OCI-LY1 (cell line): ENCODE data around the gene UBR4.

ENCODE experiments used
- EZH2 ChIP-seq: fragments of 200-600 bp; sonication (generic), shearing (Covaris generic); IDR thresholded peaks from 2 replicates; pipeline ENCODE4 v1.8.0; 2017; ENCODE audit warnings: borderline replicate concordance, mixed run types, mild to moderate bottlenecking, antibody characterized with exemption, low read length, moderate library complexity, mixed read lengths
- TF ChIP-seq, protein P1 (sequence below): fragments of 200-600 bp; sonication (generic), shearing (Covaris generic); IDR thresholded peaks from 2 replicates; pipeline ENCODE4 v1.5.1; 2017; ENCODE audit warnings: mild to moderate bottlenecking, antibody characterized with exemption, low read length, moderate library complexity, mixed read lengths

DNA sequence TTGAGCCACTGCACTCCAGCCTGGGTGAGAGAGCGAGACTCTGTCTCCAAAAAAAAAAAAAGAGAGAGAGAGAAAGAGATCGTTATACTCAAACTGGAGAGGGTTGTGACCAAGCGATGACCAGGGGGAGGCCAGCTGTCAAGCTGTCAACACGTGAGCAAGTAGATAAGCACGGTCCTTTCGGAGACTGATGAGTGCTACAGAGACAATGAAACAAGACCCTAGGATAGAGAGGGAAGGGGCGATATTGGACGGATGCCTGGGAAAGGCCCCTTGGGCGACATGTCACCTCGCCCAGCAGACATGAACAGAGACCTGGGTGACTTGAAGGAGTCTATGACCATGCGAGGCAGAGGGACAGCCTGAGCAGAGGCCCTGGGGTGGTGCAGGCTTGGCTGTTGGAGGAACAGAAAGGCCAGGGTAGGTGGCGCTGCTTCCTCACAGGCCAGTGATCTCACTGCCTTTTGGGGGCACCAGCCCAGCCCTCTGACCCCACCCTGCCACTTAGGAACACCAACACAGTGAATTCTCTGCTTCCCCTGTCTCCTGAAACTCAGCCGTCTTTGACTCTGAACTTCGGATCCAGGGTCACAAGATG, 152.8 kb downstream of the UBR4 start:
- TF ChIP-seq, protein P1, sequence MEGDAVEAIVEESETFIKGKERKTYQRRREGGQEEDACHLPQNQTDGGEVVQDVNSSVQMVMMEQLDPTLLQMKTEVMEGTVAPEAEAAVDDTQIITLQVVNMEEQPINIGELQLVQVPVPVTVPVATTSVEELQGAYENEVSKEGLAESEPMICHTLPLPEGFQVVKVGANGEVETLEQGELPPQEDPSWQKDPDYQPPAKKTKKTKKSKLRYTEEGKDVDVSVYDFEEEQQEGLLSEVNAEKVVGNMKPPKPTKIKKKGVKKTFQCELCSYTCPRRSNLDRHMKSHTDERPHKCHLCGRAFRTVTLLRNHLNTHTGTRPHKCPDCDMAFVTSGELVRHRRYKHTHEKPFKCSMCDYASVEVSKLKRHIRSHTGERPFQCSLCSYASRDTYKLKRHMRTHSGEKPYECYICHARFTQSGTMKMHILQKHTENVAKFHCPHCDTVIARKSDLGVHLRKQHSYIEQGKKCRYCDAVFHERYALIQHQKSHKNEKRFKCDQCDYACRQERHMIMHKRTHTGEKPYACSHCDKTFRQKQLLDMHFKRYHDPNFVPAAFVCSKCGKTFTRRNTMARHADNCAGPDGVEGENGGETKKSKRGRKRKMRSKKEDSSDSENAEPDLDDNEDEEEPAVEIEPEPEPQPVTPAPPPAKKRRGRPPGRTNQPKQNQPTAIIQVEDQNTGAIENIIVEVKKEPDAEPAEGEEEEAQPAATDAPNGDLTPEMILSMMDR, result no peak; the same call in 1 of the 2 replicates
- no peak for TF ChIP-seq EZH2
